K562 (cell line): ENCODE measurements around the gene INO80C. TPM values are rescaled to one million over a fixed set of nuclear protein-coding genes. Genes with fewer than 3 reads are reported as not detected.

Experiments
- CREB3L1 ChIP-seq: fragments of 450-650 bp; IDR thresholded peaks from 2 replicates; pipeline ENCODE4 v1.6.1; 2014; ENCODE audit warnings: low read depth, mild to moderate bottlenecking, moderate library complexity, borderline replicate concordance
- EGR1 ChIP-seq: fragments of 450-650 bp; conservative IDR thresholded peaks from 2 replicates; pipeline ENCODE4 v1.6.1; 2017; ENCODE audit warnings: mild to moderate bottlenecking
- ERF ChIP-seq: fragments of 450-650 bp; formaldehyde crosslinking; IDR thresholded peaks from 2 replicates; pipeline ENCODE4 v1.4.0; 2020; ENCODE audit warnings: mild to moderate bottlenecking, mixed read lengths
- FOSL1 ChIP-seq: fragments of 200-800 bp; sonication (Bioruptor generic); conservative IDR thresholded peaks from 2 replicates; pipeline ENCODE4 v1.6.1; 2016; ENCODE audit warnings: missing genetic modification characterization, missing compliant biosample characterization
- JUN ChIP-seq, 2 experiments: sonication (generic) in 1 of 2; formaldehyde crosslinking in 1 of 2; IDR thresholded peaks; 2 replicates each; pipeline versions ENCODE4 v1.6.1 to v1.8.0; 2012 to 2022; ENCODE audit warnings: borderline replicate concordance in 2 of 2, mild to moderate bottlenecking in 2 of 2, improper control_type of control experiment in 1 of 2, low read depth in 1 of 2, low read length in 1 of 2, missing genetic modification reagents in 1 of 2
- MAFK ChIP-seq: IDR thresholded peaks from 2 replicates; pipeline ENCODE4 v1.6.1; 2011; ENCODE audit warnings: low read length, improper control_type of control experiment
- MCM5 ChIP-seq: fragments of 450-650 bp; IDR thresholded peaks from 2 replicates; pipeline ENCODE4 v1.6.1; 2016; ENCODE audit warnings: low read depth
- USF2 ChIP-seq: sonication (generic); formaldehyde crosslinking; IDR thresholded peaks from 2 replicates; pipeline ENCODE4 v1.5.0; 2020; ENCODE audit warnings: missing genetic modification reagents
- ZBTB34 ChIP-seq: fragments of 250-450 bp; sonication (Bioruptor Pico); IDR thresholded peaks from 2 replicates; pipeline ENCODE4 v1.8.0; 2021; ENCODE audit warnings: mild to moderate bottlenecking, moderate library complexity
- ZNF644 ChIP-seq: fragments of 200-800 bp; sonication (Bioruptor generic); IDR thresholded peaks from 2 replicates; pipeline ENCODE4 v1.6.1; 2016; ENCODE audit warnings: low read depth, missing genetic modification characterization, missing compliant biosample characterization
- ZNF764 ChIP-seq: fragments of 250-450 bp; sonication (Bioruptor Pico); IDR thresholded peaks from 2 replicates; pipeline ENCODE4 v1.4.0; 2020; ENCODE audit warnings: low read depth, mild to moderate bottlenecking, moderate library complexity
- polyA plus RNA-seq, 8 experiments: library from polyadenylated mRNA; depleted of rRNA in 4 of 8; stranded (reverse) in 5 of 8; unstranded in 3 of 8; fragments of >200 nt; fragmentation: Nextera tagmentation in 2 of 8; fragmentation: Illumina TruSeq in 1 of 8; extraction: Ambion mirVana in 2 of 8; extraction: Trizol in 1 of 8; gene quantifications; 2 replicates each; pipeline versions ENCODE4 v1.2.1 to v1.2.3, GENCODE V29; 2011 to 2014; ENCODE audit warnings: inconsistent platforms in 1 of 8, missing spikeins in 1 of 8
- total RNA-seq, 7 experiments: library from RNA; depleted of rRNA in 6 of 7; stranded (reverse); fragments of >200 nt in 6 of 7; fragmentation: Illumina TruSeq in 2 of 7; extraction: Trizol in 2 of 7; gene quantifications; 2 replicates each; pipeline versions ENCODE4 v1.2.1 to v1.2.3, GENCODE V29; 2011 to 2021; ENCODE audit warnings: low replicate concordance in 1 of 7
- TF ChIP-seq, protein P1 (sequence below): sonication (generic); formaldehyde crosslinking; IDR thresholded peaks from 2 replicates; pipeline ENCODE4 v1.8.1; 2023; ENCODE audit warnings: mild to moderate bottlenecking, missing genetic modification reagents
- TF ChIP-seq, protein P2 (sequence below), 2 experiments: fragments of 450-650 bp in 1 of 2; sonication (generic) in 1 of 2; formaldehyde crosslinking in 1 of 2; IDR thresholded peaks in 1 of 2; conservative IDR thresholded peaks in 1 of 2; 2 replicates each; pipeline versions ENCODE4 v1.6.1 to v1.8.1; 2016 to 2023; ENCODE audit warnings: mild to moderate bottlenecking in 2 of 2, moderate library complexity in 2 of 2, inconsistent platforms in 1 of 2, missing genetic modification reagents in 1 of 2
- TF ChIP-seq, protein P3 (sequence below): fragments of 450-650 bp; IDR thresholded peaks from 2 replicates; pipeline ENCODE4 v1.6.1; 2016
- TF ChIP-seq, protein P4 (sequence below): fragments of 250-450 bp; sonication (Bioruptor Pico); IDR thresholded peaks from 2 replicates; pipeline ENCODE4 v1.9.0; 2021; ENCODE audit warnings: mild to moderate bottlenecking

Gene INO80C
- total and polyA plus RNA-seq, 9 of the 15 experiments (the other 6 are each of a cell fraction or from before 2014, with no cell fraction given), result 14.3 to 53.3 (median 46.6) TPM

DNA sequence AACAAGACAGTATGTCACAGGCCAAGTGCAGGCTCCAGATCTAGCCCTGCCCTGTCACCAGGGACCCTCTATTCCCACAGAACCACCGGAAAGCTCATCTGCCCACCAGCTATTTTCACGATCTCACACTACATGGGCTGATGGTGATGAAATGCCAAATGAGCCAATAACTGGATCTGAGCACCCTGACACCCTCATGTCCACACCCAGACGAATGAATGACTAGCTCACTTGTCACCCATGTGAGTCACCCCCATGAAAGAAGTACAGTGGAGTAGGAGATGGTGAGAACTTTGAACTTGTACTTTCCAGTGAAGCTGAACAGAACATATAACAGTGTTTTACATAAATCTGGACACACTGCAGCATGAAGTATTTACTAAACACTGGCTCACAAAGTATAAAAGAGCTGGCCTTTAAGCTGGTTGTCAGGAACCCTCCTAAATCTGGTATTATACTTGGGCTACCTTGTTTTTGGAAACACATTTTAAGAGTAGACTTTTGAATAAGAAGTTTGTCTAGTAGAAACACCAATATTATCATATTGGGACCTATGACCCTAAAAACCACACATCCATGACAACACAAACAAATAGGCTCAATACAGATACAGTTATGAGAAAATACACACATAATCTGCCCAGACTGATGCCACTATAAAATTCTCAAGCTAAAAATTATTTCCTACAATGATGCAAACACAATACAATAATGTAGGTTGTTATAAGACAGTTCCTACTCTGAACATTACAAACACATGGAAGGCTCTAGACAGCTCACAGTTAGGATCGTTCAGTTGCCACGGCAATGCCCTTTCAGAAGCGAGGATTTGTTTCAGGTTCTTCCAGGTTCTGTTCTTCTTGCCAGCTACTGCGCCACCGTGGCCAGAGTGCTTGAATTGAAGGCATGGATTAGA, 19.0 kb downstream of the INO80C start (continued):
- TF ChIP-seq EGR1 (0 out of 2 replicates have a peak, but pooled peaks have one; percentile 5), ZNF764 (no peak), FOSL1 (peak; percentile 95), CREB3L1 (no peak), MAFK (no peak), MCM5 (no peak), ZNF644 (tag) (no peak), JUN (IDR thresholded peaks at IDR 0.05; ENCODE audit: borderline replicate concordance, low read depth, low read length) (peak; percentile 73; the same call in 1 of the 2 replicates), JUN (CRISPR knock-in tag; IDR thresholded peaks at IDR 0.05; ENCODE audit: borderline replicate concordance) (no peak), USF2 (CRISPR knock-in tag) (no peak), ZBTB34 (no peak), ERF (CRISPR knock-in tag) (no peak)
- TF ChIP-seq, protein P1, sequence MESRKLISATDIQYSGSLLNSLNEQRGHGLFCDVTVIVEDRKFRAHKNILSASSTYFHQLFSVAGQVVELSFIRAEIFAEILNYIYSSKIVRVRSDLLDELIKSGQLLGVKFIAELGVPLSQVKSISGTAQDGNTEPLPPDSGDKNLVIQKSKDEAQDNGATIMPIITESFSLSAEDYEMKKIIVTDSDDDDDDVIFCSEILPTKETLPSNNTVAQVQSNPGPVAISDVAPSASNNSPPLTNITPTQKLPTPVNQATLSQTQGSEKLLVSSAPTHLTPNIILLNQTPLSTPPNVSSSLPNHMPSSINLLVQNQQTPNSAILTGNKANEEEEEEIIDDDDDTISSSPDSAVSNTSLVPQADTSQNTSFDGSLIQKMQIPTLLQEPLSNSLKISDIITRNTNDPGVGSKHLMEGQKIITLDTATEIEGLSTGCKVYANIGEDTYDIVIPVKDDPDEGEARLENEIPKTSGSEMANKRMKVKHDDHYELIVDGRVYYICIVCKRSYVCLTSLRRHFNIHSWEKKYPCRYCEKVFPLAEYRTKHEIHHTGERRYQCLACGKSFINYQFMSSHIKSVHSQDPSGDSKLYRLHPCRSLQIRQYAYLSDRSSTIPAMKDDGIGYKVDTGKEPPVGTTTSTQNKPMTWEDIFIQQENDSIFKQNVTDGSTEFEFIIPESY (CRISPR knock-in tag), result no peak
- TF ChIP-seq, protein P2, sequence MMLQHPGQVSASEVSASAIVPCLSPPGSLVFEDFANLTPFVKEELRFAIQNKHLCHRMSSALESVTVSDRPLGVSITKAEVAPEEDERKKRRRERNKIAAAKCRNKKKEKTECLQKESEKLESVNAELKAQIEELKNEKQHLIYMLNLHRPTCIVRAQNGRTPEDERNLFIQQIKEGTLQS (IDR thresholded peaks at IDR 0.05), result peak; percentile 88
- TF ChIP-seq, protein P2 (CRISPR knock-in tag; conservative IDR thresholded peaks at IDR 0.05), result no peak
- TF ChIP-seq, protein P3, sequence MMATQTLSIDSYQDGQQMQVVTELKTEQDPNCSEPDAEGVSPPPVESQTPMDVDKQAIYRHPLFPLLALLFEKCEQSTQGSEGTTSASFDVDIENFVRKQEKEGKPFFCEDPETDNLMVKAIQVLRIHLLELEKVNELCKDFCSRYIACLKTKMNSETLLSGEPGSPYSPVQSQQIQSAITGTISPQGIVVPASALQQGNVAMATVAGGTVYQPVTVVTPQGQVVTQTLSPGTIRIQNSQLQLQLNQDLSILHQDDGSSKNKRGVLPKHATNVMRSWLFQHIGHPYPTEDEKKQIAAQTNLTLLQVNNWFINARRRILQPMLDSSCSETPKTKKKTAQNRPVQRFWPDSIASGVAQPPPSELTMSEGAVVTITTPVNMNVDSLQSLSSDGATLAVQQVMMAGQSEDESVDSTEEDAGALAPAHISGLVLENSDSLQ, result 0 out of 2 replicates have a peak, but pooled peaks have one; percentile 8
- TF ChIP-seq, protein P4, sequence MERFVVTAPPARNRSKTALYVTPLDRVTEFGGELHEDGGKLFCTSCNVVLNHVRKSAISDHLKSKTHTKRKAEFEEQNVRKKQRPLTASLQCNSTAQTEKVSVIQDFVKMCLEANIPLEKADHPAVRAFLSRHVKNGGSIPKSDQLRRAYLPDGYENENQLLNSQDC (CRISPR knock-in tag), result no peak
